Liver (tissue), 9 donors: ENCODE results near the gene XXYLT1. TPM values are rescaled to one million over a fixed set of nuclear protein-coding genes. Genes with fewer than 3 reads are reported as not detected.

Source experiments
- DNase-seq: peaks from one replicate; pipeline ENCODE4 v3.0.0-alpha.2; 2017; ENCODE audit warnings: low spot score
- H3K27ac ChIP-seq, 2 donors: one replicate each; pipeline ENCODE4 v1.7.0; 2013; ENCODE audit warnings: inconsistent platforms in 2 of 2, low read length in 2 of 2, control low read depth in 1 of 2, low read depth in 1 of 2, mild to moderate bottlenecking in 1 of 2
- H3K27me3 ChIP-seq, 4 donors: one replicate each; pipeline versions ENCODE4 v1.6.1 to v1.7.0; 2013; ENCODE audit warnings: low read length in 3 of 4, inconsistent platforms in 1 of 4, mild to moderate bottlenecking in 1 of 4, moderate library complexity in 1 of 4; ENCODE audit not compliant: control insufficient read depth in 4 of 4, insufficient read depth in 4 of 4
- H3K36me3 ChIP-seq, 4 donors: one replicate each; pipeline versions ENCODE4 v1.6.1 to v1.7.0; 2013; ENCODE audit warnings: low read length in 3 of 4, mild to moderate bottlenecking in 3 of 4, low read depth in 1 of 4, moderate library complexity in 1 of 4; ENCODE audit not compliant: control insufficient read depth in 4 of 4, insufficient read depth in 3 of 4
- H3K4me1 ChIP-seq, 4 donors: one replicate each; pipeline versions ENCODE4 v1.6.1 to v1.7.0; 2013; ENCODE audit warnings: low read length in 3 of 4, mild to moderate bottlenecking in 3 of 4, moderate library complexity in 1 of 4; ENCODE audit not compliant: control insufficient read depth in 4 of 4, insufficient read depth in 4 of 4
- H3K4me3 ChIP-seq, 3 donors: one replicate each; pipeline versions ENCODE4 v1.6.1 to v1.7.0; 2013; ENCODE audit warnings: low read length in 3 of 3, control low read depth in 1 of 3, low read depth in 1 of 3, mild to moderate bottlenecking in 1 of 3
- H3K9ac ChIP-seq, 2 donors: one replicate each; pipeline ENCODE4 v1.7.0; 2013; ENCODE audit warnings: low read length in 2 of 2, mild to moderate bottlenecking in 2 of 2, moderate library complexity in 2 of 2, control low read depth in 1 of 2, low read depth in 1 of 2
- H3K9me3 ChIP-seq, 4 donors: one replicate each; pipeline versions ENCODE4 v1.6.1 to v1.7.0; 2013; ENCODE audit warnings: low read length in 3 of 4; ENCODE audit not compliant: control insufficient read depth in 4 of 4
- EGR1 ChIP-seq, 2 donors: IDR thresholded peaks; 2 replicates each; pipeline ENCODE4 v1.6.1; 2016 to 2018; ENCODE audit warnings: antibody characterized with exemption in 2 of 2, low read depth in 2 of 2
- FOXA1 ChIP-seq: IDR thresholded peaks from 2 replicates; pipeline ENCODE4 v1.6.1; 2016; ENCODE audit warnings: antibody characterized with exemption
- GABPA ChIP-seq, 2 donors: IDR thresholded peaks in 1 of 2; conservative IDR thresholded peaks in 1 of 2; 2 replicates each; pipeline ENCODE4 v1.6.1; 2016; ENCODE audit warnings: antibody characterized with exemption in 2 of 2, mild to moderate bottlenecking in 1 of 2, moderate library complexity in 1 of 2
- HNF4A ChIP-seq, 2 donors: conservative IDR thresholded peaks; 2 replicates each; pipeline ENCODE4 v1.6.1; 2016; ENCODE audit warnings: antibody characterized with exemption in 2 of 2, mild to moderate bottlenecking in 2 of 2
- HNF4G ChIP-seq: IDR thresholded peaks from 2 replicates; pipeline ENCODE4 v1.6.1; 2016; ENCODE audit warnings: antibody characterized with exemption
- JUND ChIP-seq, 2 donors: IDR thresholded peaks; 2 replicates each; pipeline ENCODE4 v1.6.1; 2016; ENCODE audit warnings: antibody characterized with exemption in 2 of 2
- MAX ChIP-seq: IDR thresholded peaks from 2 replicates; pipeline ENCODE4 v1.6.1; 2016; ENCODE audit warnings: antibody characterized with exemption
- NR2F2 ChIP-seq: IDR thresholded peaks from 2 replicates; pipeline ENCODE4 v1.6.1; 2016; ENCODE audit warnings: antibody characterized with exemption
- RAD21 ChIP-seq, 2 donors: IDR thresholded peaks; 2 replicates each; pipeline ENCODE4 v1.6.1; 2016; ENCODE audit warnings: antibody characterized with exemption in 2 of 2, mild to moderate bottlenecking in 2 of 2
- REST ChIP-seq: IDR thresholded peaks from 2 replicates; pipeline ENCODE4 v1.6.1; 2016; ENCODE audit warnings: antibody characterized with exemption, mild to moderate bottlenecking
- RXRA ChIP-seq, 2 donors: IDR thresholded peaks; 2 replicates each; pipeline ENCODE4 v1.6.1; 2017 to 2018; ENCODE audit warnings: antibody characterized with exemption in 2 of 2, mild to moderate bottlenecking in 1 of 2
- SP1 ChIP-seq: IDR thresholded peaks from 2 replicates; pipeline ENCODE4 v1.6.1; 2018; ENCODE audit warnings: antibody characterized with exemption, mild to moderate bottlenecking
- TAF1 ChIP-seq: conservative IDR thresholded peaks from 2 replicates; pipeline ENCODE4 v1.6.1; 2016; ENCODE audit warnings: antibody characterized with exemption, mild to moderate bottlenecking
- YY1 ChIP-seq: IDR thresholded peaks from 2 replicates; pipeline ENCODE4 v1.6.1; 2016; ENCODE audit warnings: antibody characterized with exemption, mild to moderate bottlenecking
- ZBTB33 ChIP-seq: IDR thresholded peaks from 2 replicates; pipeline ENCODE4 v1.6.1; 2016; ENCODE audit warnings: antibody characterized with exemption
- WGBS: extraction: QIAGEN DNeasy Blood & Tissue Kit; methylation state at CpG from one replicate; pipeline ENCODE4 v1.1.7; 2013; 5-methylcytosine and 5-hydroxymethylcytosine counted together
- polyA plus RNA-seq, 2 donors: library from polyadenylated mRNA; stranded (reverse) in 1 of 2; unstranded in 1 of 2; fragments of 200-250 nt in 1 of 2; fragments of >200 nt in 1 of 2; fragmentation: Nextera tagmentation in 1 of 2; extraction: Ambion mirVana in 1 of 2; gene quantifications; one replicate each; pipeline versions ENCODE4 v1.2.1 to v1.2.3, GENCODE V29; 2013 to 2015
- total RNA-seq, 2 donors: library from RNA; depleted of rRNA; stranded (reverse); fragments of >200 nt; gene quantifications; one replicate each; pipeline ENCODE4 v1.2.3, GENCODE V29; 2014
- donor health status: healthy.
- donor health status: healthy.
- donor health status: healthy.
- donor health status: healthy.
- donor health status: healthy.

XXYLT1 gene
- total and polyA plus RNA-seq, 4 donors, result 0.93 to 7.6 (median 2.8) TPM

- WGBS, result 96% methylated on average over 13 of the region's 13 CpGs
- no peak for DNase-seq
These were observed 15.8 kb downstream of the XXYLT1 start for GRCh38 chr3:195255176-195255500.

GRCh38 chr3:195254454-195255175 is 16.3 kb downstream of the XXYLT1 start:
- no peak for DNase-seq
- no peak for TF ChIP-seq TAF1
- no peak for TF ChIP-seq GABPA (IDR thresholded peaks at IDR 0.05 in 1 of 2, conservative IDR thresholded peaks at IDR 0.05 in 1 of 2)
- TF ChIP-seq EGR1 (IDR thresholded peaks at IDR 0.05; ENCODE audit: low read depth in 2 of 2), result no peak
- no peak for TF ChIP-seq HNF4A (conservative IDR thresholded peaks at IDR 0.05)
- no peak for TF ChIP-seq JUND (IDR thresholded peaks at IDR 0.05)
- no peak for TF ChIP-seq HNF4G
- TF ChIP-seq MAX, result no peak
- TF ChIP-seq ZBTB33, result no peak
- no peak for TF ChIP-seq NR2F2
- no peak for TF ChIP-seq FOXA1
- no peak for TF ChIP-seq RAD21 (IDR thresholded peaks at IDR 0.05)
- no peak for TF ChIP-seq REST
- WGBS, result 97% methylated on average over 16 of the region's 16 CpGs
- no peaks in the 10 kb centered on the region for H3K36me3 ChIP-seq
- no peak overlapping the region for H3K27ac ChIP-seq
- no peaks in the 10 kb centered on the region for H3K27me3 ChIP-seq
- H3K9me3 ChIP-seq, result no peaks in the 10 kb centered on the region
- H3K4me3 ChIP-seq, result no peak overlapping the region
- H3K4me1 ChIP-seq, result peaks cover 0 to 9% (median 4%) of the 10 kb centered on the region in 4 donors
- H3K9ac ChIP-seq, result no peak overlapping the region

More at GRCh38 chr3:195255176-195255500, 15.8 kb downstream of the XXYLT1 start:
- Histone ChIP-seq H3K9ac (no peak overlapping the region), H3K4me1 (peaks cover 0 to 12% (median 4%) of the 10 kb centered on the region in 4 donors), H3K27me3 (no peaks in the 10 kb centered on the region), H3K36me3 (no peaks in the 10 kb centered on the region), H3K4me3 (no peak overlapping the region), H3K9me3 (no peaks in the 10 kb centered on the region), H3K27ac (no peak overlapping the region)
- no peak for TF ChIP-seq NR2F2
- no peak for TF ChIP-seq MAX
- TF ChIP-seq EGR1 (IDR thresholded peaks at IDR 0.05; ENCODE audit: low read depth in 2 of 2), result no peak
- no peak for TF ChIP-seq SP1
- no peak for TF ChIP-seq HNF4G
- TF ChIP-seq TAF1, result no peak
- TF ChIP-seq JUND (IDR thresholded peaks at IDR 0.05), result no peak
- no peak for TF ChIP-seq YY1
- no peak for TF ChIP-seq RXRA (IDR thresholded peaks at IDR 0.05)
